Measurements from ENCODE around the gene VMP1. TPM values are rescaled to one million over a fixed set of nuclear protein-coding genes. Genes with fewer than 3 reads are reported as not detected.

VMP1 gene
- total and polyA plus RNA-seq, 4 donors = 92.5 to 249 (median 157) TPM

DNA sequence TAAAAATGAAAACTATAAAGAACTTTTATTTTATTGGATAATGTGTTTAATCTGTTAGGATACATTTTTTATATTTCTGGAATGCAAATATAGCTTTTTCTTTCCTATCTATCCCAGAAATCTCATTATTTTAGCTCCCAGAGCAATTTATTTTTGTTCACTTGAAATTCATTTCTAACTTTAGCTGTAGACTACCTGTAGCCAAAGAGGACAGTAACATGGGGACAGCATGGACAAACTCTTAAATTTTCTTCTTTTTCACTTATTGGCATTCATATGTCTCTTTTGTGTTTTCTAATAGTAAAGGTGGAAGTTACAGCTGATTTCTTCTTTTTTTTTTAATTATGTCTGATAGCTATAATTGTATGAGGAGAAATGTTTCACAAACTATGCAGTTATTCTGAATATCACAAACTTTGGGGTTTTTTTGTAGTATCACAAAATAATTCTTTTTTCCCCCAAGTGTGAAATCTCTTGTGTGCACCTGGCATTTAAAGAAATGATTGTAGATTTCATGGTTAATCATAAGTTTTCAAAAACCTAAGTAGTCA, 55.4 kb downstream of the VMP1 start:
- H3K27me3 ChIP-seq (ENCODE audit: control insufficient read depth in 3 of 3, insufficient read depth in 3 of 3, low read length in 2 of 3) = no peaks in the 10 kb centered on the region
- TF ChIP-seq CTCF (IDR thresholded peaks at IDR 0.05; ENCODE audit: control extremely low read depth, extremely low read depth) = no peak
- H3K27ac ChIP-seq (ENCODE audit: low read depth in 1 of 2, low read length in 1 of 2) = no peak overlapping the region
- peaks cover 0 to 11% (median 5%) of the 10 kb centered on the region in 4 donors for H3K36me3 ChIP-seq (ENCODE audit: control insufficient read depth in 4 of 4, insufficient read depth in 4 of 4, low read length in 4 of 4)
- H3K9ac ChIP-seq (ENCODE audit: insufficient read depth in 1 of 2, low read length in 2 of 2) = no peak overlapping the region
- ATAC-seq (ENCODE audit: insufficient read depth, low FRiP score) (no peak), DNase-seq (no peak)
- H3K4me3 ChIP-seq = no peak overlapping the region
- H3K9me3 ChIP-seq (ENCODE audit: control insufficient read depth in 4 of 4, insufficient read depth in 3 of 4, low read length in 3 of 4) = no peaks in the 10 kb centered on the region
- peaks cover 0 to 5% (median 0%) of the 10 kb centered on the region in 5 donors for H3K4me1 ChIP-seq (ENCODE audit: control insufficient read depth in 5 of 5, insufficient read depth in 5 of 5, low read length in 5 of 5)

DNA sequence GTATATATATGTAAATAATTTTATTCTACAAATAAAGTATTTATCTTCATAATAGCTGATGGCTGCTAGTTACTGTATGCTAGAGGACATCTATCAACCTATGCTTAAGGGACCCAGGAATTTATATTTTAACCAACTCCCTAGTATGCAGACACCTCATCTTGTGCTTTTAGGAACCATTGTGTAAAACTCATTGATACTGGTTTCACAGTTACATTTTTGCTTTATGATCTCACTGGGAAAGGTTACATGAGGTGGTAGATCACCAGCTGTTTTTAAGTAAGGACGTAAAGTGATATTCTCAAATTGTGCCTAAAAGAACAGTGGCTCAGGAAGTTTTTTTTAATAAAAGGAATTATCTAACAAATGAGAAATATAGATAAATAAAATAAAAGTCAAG, 56.4 kb downstream of the VMP1 start:
- Histone ChIP-seq H3K27me3 (ENCODE audit: control insufficient read depth in 3 of 3, insufficient read depth in 3 of 3, low read length in 2 of 3) (no peaks in the 10 kb centered on the region), H3K4me3 (no peak overlapping the region), H3K27ac (ENCODE audit: low read depth in 1 of 2, low read length in 1 of 2) (no peak overlapping the region), H3K9ac (ENCODE audit: insufficient read depth in 1 of 2, low read length in 2 of 2) (no peak overlapping the region), H3K36me3 (ENCODE audit: control insufficient read depth in 4 of 4, insufficient read depth in 4 of 4, low read length in 4 of 4) (peaks cover 0 to 8% (median 4%) of the 10 kb centered on the region in 4 donors), H3K9me3 (ENCODE audit: control insufficient read depth in 4 of 4, insufficient read depth in 3 of 4, low read length in 3 of 4) (no peaks in the 10 kb centered on the region), H3K4me1 (ENCODE audit: control insufficient read depth in 5 of 5, insufficient read depth in 5 of 5, low read length in 5 of 5) (peaks cover 0 to 6% (median 0%) of the 10 kb centered on the region in 5 donors)
- TF ChIP-seq CTCF (IDR thresholded peaks at IDR 0.05; ENCODE audit: control extremely low read depth, extremely low read depth) = no peak
- DNase-seq (no peak), ATAC-seq (ENCODE audit: insufficient read depth, low FRiP score) (no peak)
- 92 to 93% methylated on average over 1 of the region's 1 CpG for WGBS, 2 donors

GRCh38 chr17:59764292-59764741, 56.9 kb downstream of the VMP1 start:
- WGBS, 2 donors = 95 to 98% methylated on average over 3 of the region's 3 CpGs
- TF ChIP-seq CTCF (IDR thresholded peaks at IDR 0.05; ENCODE audit: control extremely low read depth, extremely low read depth) = no peak
- Histone ChIP-seq H3K9ac (ENCODE audit: insufficient read depth in 1 of 2, low read length in 2 of 2) (no peak overlapping the region), H3K4me1 (ENCODE audit: control insufficient read depth in 5 of 5, insufficient read depth in 5 of 5, low read length in 5 of 5) (peaks cover 0 to 6% (median 0%) of the 10 kb centered on the region in 5 donors), H3K36me3 (ENCODE audit: control insufficient read depth in 4 of 4, insufficient read depth in 4 of 4, low read length in 4 of 4) (peaks cover 0 to 8% (median 4%) of the 10 kb centered on the region in 4 donors), H3K27ac (ENCODE audit: low read depth in 1 of 2, low read length in 1 of 2) (no peak overlapping the region), H3K9me3 (ENCODE audit: control insufficient read depth in 4 of 4, insufficient read depth in 3 of 4, low read length in 3 of 4) (no peaks in the 10 kb centered on the region), H3K27me3 (ENCODE audit: control insufficient read depth in 3 of 3, insufficient read depth in 3 of 3, low read length in 2 of 3) (no peaks in the 10 kb centered on the region), H3K4me3 (no peak overlapping the region)
- DNase-seq = no peak
- ATAC-seq (ENCODE audit: insufficient read depth, low FRiP score) = no peak

- Histone ChIP-seq H3K27me3 (ENCODE audit: control insufficient read depth in 3 of 3, insufficient read depth in 3 of 3, low read length in 2 of 3) (no peaks in the 10 kb centered on the region), H3K27ac (ENCODE audit: low read depth in 1 of 2, low read length in 1 of 2) (no peak overlapping the region), H3K4me1 (ENCODE audit: control insufficient read depth in 5 of 5, insufficient read depth in 5 of 5, low read length in 5 of 5) (peaks cover 0 to 5% (median 0%) of the 10 kb centered on the region in 5 donors), H3K9me3 (ENCODE audit: control insufficient read depth in 4 of 4, insufficient read depth in 3 of 4, low read length in 3 of 4) (no peaks in the 10 kb centered on the region), H3K9ac (ENCODE audit: insufficient read depth in 1 of 2, low read length in 2 of 2) (no peak overlapping the region), H3K4me3 (no peak overlapping the region), H3K36me3 (ENCODE audit: control insufficient read depth in 4 of 4, insufficient read depth in 4 of 4, low read length in 4 of 4) (peaks cover 0 to 8% (median 4%) of the 10 kb centered on the region in 4 donors)
- DNase-seq (no peak), ATAC-seq (ENCODE audit: insufficient read depth, low FRiP score) (no peak)
- no peak for TF ChIP-seq CTCF (IDR thresholded peaks at IDR 0.05; ENCODE audit: control extremely low read depth, extremely low read depth)
These were observed 57.6 kb downstream of the VMP1 start for GRCh38 chr17:59765038-59765437.

Data from lung (tissue), 12 donors.